LNCaP clone FGC (cell line): ENCODE measurements around the gene CEP170.

ENCODE experiments used
- DNase-seq: peaks from one replicate; pipeline ENCODE4 v3.0.0-alpha.2; 2011; ENCODE audit warnings: low read depth
- H3K4me3 ChIP-seq: 2 replicates; pipeline ENCODE4 v1.5.1; 2011; ENCODE audit warnings: mild to moderate bottlenecking, low read depth, low read length, control low read depth
- CTCF ChIP-seq: IDR thresholded peaks from 2 replicates; pipeline ENCODE4 v1.5.1; 2012; ENCODE audit warnings: mild to moderate bottlenecking; ENCODE audit not compliant: control insufficient read depth, insufficient read depth; ENCODE audit errors: extremely low read depth

The CEP170 gene

GRCh38 chr1:243253211-243253925, 1.7 kb downstream of the CEP170 start:
- peak overlapping the region; percentile 87 for H3K4me3 ChIP-seq
- no peak for DNase-seq
- TF ChIP-seq CTCF, result no peak

GRCh38 chr1:243251539-243251938, 3.5 kb downstream of the CEP170 start:
- DNase-seq, result no peak
- no peak overlapping the region for H3K4me3 ChIP-seq
- no peak for TF ChIP-seq CTCF

GRCh38 chr1:243250102-243250501, 5.0 kb downstream of the CEP170 start:
- TF ChIP-seq CTCF, result no peak
- no peak overlapping the region for H3K4me3 ChIP-seq
- no peak for DNase-seq

GRCh38 chr1:243249214-243249613, 5.9 kb downstream of the CEP170 start:
- no peak for TF ChIP-seq CTCF
- H3K4me3 ChIP-seq, result no peak overlapping the region
- DNase-seq, result no peak

GRCh38 chr1:243247901-243248300, 7.2 kb downstream of the CEP170 start:
- H3K4me3 ChIP-seq, result no peak overlapping the region
- no peak for DNase-seq
- no peak for TF ChIP-seq CTCF

- no peak for DNase-seq
These were observed 8.2 kb downstream of the CEP170 start for GRCh38 chr1:243246916-243247315.

More at GRCh38 chr1:243246916-243247315, 8.2 kb downstream of the CEP170 start:
- TF ChIP-seq CTCF, result no peak
- no peak overlapping the region for H3K4me3 ChIP-seq
